Femur (tissue), 1 donor: Measurements from ENCODE around the gene INTS7.

Experiments
- DNase-seq: peaks from one replicate; pipeline ENCODE4 v3.0.0-alpha.2; 2017

The INTS7 gene, protein sequence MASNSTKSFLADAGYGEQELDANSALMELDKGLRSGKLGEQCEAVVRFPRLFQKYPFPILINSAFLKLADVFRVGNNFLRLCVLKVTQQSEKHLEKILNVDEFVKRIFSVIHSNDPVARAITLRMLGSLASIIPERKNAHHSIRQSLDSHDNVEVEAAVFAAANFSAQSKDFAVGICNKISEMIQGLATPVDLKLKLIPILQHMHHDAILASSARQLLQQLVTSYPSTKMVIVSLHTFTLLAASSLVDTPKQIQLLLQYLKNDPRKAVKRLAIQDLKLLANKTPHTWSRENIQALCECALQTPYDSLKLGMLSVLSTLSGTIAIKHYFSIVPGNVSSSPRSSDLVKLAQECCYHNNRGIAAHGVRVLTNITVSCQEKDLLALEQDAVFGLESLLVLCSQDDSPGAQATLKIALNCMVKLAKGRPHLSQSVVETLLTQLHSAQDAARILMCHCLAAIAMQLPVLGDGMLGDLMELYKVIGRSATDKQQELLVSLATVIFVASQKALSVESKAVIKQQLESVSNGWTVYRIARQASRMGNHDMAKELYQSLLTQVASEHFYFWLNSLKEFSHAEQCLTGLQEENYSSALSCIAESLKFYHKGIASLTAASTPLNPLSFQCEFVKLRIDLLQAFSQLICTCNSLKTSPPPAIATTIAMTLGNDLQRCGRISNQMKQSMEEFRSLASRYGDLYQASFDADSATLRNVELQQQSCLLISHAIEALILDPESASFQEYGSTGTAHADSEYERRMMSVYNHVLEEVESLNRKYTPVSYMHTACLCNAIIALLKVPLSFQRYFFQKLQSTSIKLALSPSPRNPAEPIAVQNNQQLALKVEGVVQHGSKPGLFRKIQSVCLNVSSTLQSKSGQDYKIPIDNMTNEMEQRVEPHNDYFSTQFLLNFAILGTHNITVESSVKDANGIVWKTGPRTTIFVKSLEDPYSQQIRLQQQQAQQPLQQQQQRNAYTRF

DNA sequence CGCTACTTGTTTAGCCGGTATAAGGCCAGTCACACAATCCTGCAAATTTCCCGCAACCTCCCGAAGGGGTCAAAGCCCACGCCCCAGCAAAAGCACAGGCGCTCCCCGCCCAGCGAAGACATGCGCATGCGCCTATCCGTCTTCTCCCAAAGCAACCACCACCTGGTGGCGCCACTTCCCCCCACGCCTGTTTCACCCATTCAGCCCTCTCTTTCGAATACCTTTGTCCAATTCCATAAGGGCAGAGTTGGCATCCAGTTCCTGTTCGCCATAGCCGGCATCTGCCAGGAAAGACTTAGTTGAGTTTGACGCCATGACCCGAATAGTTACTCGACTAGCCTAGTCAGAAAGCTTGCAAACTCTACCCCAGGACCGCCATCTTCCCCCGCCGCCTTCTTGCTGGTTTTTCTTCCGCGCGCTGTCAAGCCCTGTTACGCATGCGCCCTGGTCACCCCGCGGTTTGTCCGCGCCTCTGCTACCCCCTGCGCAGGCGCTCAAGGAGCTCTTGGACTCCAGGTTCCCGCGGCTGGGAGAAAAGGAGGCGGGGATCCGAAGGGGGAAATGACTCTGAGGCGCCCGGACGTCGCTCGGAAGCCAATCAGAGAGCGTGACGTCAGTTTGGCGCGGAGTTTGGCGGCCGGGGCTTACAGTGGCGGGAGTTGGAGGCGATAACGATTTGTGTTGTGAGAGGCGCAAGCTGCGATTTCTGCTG is at the start of gene INTS7, which contains the start of gene DTL:
Gene INTS7, minus strand, starts transcription at position 435 of the 712 bp plus-strand sequence. Its CDS starts 120 bp downstream, at position 315.
Gene DTL, plus strand, starts transcription at position 626 of the 712 bp plus-strand sequence. CDS start 143 bp downstream, outside the sequence.
- peak; percentile 100 for DNase-seq

DNA sequence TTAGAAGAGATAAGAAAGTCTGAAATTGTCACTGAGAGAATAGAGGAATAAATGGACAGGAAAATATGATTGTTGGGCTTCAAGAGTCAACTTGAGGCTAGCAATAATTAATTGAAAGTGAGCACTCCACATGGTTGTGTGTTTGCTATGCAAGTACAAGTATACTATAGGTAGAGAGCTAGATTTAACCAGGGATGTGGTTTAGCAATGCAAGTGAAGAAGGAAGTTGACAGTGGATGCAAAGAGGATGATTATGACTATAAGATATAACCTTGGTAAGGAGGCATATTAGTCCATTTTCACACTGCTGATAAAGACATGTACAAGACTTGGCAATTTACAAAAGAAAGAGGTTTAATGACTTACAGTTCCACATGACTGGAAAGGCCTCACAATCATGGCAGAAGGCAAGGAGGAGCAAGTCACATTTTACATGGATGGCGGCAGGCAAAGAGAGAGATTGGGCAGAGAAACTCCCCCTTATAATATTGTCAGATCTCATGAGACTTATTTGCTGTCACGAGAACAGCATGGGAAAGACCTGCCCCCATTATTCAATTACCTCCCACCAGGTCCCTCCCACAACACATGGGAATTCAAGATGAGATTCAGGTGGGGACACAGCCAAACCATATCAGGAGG is 47.5 kb upstream of the INTS7 start:
- DNase-seq = no peak

DNA sequence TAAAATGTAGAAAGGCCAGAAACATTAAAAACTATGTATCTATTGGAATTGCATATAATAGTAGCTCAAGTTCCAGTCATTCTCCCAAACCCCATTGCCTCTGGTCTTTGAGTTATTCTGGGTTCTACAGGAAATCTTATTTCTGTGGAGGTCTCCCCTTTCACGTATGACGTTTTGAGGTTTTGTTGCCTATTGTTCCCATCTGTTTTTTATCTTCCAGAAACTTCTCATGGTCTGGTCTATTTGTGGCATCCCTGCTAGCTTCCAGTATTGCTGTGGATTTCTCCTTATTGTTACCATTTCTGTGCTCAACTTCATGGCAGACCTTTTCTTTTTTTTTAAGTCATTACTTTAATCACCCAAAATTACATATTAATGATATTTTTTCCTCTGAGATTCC is 43.5 kb upstream of the INTS7 start:
- DNase-seq = no peak

DNA sequence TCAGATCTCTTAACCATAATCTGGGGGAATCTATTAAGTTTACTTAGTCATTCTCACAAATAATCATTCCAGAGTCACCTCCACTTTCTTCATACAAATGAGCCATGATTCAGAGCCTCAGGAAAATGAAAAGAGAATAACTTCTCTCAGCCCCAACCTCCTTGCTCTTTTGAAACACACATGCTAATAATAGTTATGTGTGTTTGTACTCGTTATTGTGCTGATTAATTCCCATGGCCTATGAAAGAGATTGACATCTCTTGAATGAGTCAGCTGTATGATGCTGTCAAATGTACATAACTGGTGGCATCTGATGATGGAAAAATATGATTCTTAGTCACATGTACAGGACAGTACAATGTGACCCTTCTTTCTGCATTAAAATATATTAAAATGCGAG is 41.7 kb upstream of the INTS7 start:
- no peak for DNase-seq

DNA sequence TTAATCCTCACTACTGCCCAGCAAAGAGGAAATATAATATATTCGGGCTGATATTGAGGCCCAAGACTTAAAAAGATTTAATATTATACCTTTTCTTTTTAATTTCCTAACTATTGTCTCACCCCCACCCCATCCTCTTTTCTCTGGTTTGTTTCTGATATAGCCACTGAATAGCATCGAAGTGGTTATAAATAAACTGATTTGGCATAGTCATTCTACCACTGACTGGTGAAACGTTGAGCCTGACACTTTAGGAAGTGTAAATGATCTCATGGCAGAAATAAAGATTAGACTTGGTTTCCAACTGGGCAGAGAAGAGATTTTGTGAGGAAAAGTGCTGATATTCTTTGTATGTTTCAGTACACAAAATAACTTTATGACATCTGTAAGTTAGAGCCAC is 39.5 kb upstream of the INTS7 start:
- DNase-seq = no peak

DNA sequence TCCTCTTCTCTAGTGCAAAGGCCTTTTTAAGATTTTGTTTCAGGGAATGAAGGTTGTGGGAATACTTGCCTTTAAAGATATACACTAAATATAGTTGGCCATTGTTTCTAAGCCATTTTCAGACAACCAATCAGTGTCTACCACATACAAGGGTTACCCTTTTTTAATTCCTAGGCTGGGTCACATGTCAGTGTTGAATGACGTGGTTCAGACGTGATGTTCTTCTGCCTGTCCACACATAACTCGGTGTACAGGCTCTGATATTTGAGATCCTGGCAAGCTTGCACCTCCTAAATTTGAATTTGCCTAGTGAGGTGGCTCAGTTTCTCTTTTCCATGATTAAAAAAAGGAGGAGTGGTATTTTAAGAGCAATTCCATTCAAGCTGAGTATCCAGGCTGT is 39.0 kb upstream of the INTS7 start:
- no peak for DNase-seq

DNA sequence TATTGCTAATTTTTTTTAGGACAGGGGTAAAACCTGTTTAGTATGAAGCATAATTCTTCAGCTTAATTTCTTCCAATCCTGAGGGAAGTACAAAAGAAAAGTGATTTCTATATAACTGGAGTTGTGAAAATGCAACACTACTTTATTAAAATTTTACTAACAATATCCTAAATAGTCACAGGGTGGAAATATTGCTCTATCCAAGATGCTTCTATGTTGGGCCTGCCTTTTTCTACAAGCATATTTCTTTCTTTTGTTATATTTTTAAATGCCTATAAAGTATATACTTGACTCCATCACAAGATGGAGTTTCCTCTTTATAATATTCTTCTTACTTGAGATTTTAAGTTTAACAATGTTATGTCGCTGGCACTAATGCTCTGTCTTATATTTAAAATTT is 38.1 kb upstream of the INTS7 start:
- no peak for DNase-seq

DNA sequence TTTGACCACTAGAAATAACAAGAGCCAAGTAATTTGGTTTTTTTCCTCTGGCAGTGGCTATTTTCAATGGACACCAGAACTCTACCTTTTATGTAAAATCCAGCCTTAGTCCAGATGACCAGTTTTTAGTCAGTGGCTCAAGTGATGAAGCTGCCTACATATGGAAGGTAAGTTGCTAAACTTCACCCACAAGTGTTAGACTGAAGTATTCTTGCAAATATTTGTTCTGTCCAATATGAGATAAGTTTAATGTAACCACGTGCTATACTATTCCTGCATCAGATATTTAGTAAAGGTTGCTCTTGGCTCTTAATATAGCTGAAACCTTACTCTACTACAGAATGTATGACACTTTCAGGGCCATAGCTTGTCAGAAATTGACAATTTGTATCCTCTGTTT is 36.7 kb upstream of the INTS7 start:
- DNase-seq = no peak

DNA sequence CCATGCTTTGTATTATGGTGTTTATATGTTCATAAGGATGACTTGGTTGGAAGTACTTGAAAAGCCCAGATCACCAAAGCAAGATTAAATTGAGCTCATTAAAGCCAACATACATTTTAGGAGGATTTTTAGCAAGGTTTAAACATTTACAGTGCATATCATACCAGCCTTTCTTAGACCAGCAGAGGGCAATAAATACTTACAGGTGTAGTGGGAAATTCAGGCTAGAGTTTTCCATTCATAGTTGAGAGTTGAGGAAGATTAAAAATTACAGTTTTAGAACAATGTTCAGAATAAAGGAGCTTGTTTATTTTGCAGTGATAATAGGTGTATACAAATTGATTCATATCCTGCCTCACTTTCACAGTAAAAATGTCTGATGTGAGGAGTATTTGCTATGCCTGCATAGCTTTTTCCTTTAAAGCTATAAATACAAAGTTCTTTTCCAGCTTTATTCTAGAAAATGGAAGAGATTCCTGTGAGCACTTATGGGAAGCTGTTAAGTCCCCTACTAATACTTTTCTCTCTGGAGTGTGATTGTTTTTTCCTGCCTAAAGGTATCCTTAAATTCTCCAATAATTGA is 35.5 kb upstream of the INTS7 start:
- DNase-seq = no peak

DNA sequence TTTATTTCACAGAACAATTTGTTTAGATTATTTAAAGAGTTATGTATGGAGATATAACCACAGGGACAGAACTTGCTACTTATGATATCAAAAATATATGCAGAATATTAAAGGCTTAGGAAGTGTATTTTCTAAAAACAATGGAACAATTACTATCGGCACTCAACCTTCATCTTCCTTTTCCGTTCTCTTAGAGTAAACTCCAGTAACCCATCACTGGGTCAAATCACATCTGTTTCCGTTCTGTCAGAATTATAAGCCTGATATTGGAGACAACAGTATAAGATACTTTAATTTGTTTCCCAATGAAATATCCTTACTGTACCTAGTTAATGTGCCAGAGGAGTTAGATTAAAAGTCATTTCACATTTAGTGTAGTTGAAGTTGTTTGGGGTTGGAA is 32.4 kb upstream of the INTS7 start:
- DNase-seq = no peak

DNA sequence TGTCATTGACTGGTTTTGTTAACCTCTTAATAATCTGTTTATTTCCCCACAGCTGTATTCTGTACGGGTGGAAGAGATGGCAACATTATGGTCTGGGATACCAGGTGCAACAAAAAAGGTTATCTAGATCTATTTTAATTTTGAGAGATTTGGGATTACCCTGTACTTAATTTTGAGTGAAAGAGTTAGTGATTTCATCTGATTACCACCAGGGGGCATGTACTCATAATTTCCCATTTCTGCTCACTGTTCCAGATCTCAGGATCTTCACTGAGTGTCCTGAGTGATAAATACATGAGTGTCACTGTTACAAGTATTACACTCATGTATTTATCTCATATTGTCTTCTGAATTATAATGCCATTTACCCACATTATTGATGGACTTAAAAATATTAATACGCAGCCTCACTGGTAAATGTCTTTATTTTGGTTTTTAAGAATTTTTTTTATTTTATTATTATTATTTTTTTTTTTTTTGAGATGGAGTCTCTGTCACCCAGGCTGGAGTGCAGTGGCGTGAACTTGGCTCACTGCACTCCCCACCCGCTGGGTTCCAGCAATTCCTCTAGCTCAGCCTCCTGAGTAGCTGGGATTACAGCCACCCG is 27.6 kb upstream of the INTS7 start:
- DNase-seq = no peak

DNA sequence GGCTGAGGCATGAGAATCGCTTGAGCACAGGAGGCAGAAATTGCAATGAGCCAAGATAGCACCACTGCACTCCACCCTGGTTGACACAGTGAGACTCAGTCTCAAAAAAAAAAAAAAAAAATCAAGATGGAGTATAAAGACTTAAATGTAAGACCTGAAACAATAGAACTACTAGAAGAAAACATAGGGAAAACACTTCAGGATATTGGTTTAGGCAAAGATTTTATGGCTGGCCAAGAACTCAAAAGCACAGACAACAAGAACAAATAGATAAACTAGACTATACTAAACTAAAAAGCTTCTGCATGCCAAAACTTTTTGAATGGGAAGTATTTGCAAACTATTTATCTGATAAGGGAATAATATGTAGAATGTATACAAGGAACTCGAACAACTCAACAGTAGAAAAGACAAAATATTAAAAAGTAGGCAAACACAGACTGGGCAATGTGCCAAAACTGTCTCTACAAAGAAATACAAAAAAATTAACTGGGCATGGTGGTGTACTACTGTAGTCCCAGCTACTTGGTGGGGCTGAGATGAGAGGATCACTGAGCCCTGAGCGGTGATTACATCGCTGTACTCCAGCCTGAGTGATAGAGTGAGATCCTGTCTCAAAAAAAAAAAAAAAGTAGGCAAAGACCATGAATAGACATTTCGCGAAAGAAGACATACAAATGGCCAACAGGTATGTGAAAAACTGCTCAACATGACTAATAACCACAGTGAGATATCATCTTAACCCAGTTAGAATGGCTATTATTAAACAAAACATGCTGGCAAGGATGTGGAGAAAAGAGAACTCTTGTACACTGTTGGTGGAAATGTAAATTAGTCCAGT is 25.5 kb upstream of the INTS7 start:
- no peak for DNase-seq

DNA sequence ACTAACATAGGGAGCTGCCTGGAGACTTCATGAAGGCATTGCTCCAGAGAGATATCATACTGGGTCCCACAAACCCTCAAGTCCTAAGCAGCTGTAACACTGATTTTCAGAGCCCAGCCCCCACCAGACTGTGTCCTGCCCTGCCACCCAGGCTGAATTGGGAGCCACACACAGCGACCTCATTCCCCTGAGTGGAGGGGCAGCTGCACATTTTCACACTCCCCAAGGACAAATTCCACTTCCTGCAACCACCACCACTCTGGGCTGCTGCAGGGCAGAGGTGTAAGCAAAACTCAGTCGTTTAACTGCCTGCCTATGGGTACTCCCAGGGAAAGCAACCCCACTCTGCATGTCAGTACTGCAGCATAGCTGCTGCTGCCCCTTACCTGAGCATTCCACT is 20.0 kb upstream of the INTS7 start:
- DNase-seq = no peak

DNA sequence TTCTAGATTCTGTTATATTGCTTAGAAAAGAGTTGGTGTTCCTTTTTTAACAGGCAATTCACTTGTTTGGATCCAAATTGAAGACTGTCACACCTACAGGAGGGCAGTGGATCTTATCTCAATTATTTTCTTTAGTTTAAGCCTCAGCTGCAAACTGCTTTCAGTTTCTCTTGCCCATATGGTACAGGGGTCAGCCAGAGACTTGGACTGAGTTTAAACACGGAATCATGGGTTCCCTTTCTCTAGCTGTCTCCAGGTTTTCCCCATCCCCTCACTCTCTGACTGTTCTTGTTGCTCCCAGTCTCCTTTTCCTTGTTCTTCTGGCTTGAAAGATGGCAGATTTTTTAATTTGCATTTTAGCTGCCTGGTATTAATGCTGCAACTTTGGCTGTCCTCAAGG is 18.6 kb upstream of the INTS7 start:
- DNase-seq = no peak

DNA sequence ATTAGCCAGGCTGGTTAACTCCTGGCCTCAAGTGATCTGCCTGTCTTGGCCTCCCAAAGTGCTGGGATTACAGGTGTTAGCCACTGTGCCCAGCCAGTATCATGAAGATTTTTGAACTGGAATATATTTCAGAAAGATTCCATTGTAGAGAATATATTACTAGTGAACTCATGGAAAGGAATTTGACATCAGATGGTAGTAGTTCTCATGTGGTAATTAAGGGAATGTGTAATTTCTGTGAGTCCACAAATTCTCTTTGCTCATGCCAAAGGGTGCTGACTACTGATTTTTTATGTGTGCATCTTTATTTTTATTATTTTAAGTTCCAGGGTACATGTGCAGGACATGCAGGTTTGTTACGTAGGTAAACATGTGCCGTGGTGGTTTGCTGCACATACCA is 10.6 kb upstream of the INTS7 start:
- no peak for DNase-seq

DNA sequence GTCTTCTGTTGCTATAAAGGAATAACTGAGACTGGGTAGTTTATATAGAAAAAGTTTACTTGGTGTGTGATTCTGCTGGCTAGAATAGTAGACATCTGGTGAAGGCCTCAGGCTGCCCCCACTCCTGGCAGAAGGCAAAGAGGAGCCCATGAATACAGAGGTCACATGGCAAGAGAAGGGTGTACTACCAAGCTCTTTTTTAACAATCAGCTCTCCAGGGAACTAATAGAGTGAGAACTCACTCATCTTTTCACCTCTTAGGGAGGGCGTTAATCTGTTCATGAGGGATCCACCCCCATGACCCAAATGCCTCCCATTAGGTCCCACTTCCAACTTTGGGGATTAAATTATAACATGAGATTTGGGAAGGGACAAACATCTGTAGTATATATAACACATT is 9.5 kb upstream of the INTS7 start:
- DNase-seq = no peak

DNA sequence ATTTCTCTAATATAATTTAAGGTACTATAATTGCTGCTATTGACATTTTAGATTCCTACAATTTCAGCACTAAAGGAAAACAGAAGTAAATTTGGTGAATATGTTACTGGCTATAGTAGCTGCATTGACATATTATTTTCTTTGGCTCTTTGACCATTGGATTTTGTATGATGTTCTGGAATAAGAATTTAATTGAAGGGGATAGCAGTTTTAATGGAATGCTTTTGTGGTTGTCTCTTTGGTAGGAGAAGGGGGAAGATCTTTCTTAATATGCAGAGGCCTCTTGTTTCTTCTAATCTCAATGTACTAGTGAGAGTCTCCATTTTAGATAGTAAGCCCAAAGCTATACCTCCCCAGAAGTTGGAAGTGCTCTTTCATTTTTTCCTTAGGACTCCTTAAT is 7.1 kb upstream of the INTS7 start:
- no peak for DNase-seq

DNA sequence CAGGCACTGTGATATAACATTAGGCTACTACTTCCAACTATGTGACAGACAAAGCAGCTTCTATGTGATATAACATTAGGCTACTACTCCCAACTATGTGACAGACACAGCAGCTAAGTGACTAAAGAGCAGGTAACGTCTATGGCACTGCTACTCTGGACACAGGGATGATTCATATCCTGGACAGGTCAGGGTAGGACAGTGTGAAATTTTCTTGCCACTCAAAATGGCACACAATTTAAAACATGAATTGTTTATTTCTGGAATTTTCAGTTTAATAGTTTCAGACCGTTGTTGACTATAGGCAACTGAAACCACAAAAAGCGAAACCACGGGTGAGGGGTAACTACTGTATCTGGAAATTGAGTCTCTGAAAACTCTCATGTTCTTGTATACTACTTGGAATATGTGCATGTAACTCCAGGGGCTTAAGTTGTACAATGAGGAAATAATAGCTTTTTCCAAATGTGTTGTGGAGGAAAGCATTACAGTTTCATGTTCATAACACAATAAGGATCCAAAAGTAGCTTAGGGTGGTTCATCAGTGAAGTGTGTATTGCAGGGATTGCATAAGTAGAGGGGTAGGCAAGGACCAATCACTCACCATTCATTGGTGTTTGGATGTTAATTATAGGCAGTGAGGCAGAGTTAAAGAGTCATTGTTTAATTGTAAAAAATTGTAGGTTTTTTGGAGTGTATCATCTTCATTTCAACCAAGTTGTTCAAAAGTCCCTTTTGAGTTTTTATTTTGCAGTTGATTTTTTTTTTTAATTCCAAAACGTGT is 5.5 kb upstream of the INTS7 start:
- DNase-seq = no peak

DNA sequence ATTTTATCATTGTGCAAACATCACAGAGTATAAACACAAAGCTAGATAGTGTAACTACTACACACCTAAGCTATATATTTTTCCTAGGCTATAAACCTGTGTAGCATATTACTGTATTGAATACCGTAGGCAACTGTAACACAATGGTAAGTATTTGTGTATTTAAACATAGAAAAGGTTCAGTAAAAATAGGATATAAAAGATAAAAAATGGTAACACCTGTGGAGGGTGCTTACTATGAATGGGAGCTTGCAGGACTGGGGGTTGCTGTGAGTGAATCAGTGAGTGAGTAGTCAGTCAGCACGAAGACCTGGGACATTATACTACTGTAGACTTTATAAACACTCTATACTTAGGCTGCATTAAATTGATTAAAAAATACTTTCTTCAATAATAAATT is 4.3 kb upstream of the INTS7 start:
- DNase-seq = no peak

DNA sequence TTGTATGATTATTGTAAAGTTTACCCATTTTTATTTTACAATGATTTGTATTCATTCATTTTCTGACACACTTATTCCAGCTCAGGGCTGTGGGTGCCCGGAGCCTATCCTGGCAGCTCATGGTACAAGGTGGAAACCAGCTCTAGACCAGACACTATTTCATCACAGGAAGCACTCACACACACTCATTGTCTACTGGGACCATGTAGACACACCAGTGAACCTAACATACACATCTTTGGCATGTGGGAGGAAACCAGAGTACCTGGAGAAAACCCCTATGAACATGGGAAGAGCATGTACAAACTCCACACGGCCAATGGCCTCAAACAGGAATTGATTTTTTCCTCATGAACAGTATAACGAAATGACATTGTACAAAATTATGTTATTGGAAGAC is 2.5 kb upstream of the INTS7 start:
- DNase-seq = no peak
